ENCODE measurements around the gene HS6ST3.

The HS6ST3 gene

GRCh38 chr13:96214824-96215445 is 125.0 kb downstream of the HS6ST3 start:
- H3K9ac ChIP-seq (ENCODE audit: low read depth, low read length), result no peak overlapping the region
- no peak overlapping the region for H3K4me2 ChIP-seq (ENCODE audit: low read length)
- no peak overlapping the region for H3K4me3 ChIP-seq (ENCODE audit: low read length)
- no peaks in the 10 kb centered on the region for H3K4me1 ChIP-seq (ENCODE audit: control insufficient read depth, insufficient read depth, low read length)
- H3K36me3 ChIP-seq (ENCODE audit: insufficient read depth, low read length), result no peaks in the 10 kb centered on the region
- H3K9me3 ChIP-seq (replicated peaks; ENCODE audit: low read length), result no peaks in the 10 kb centered on the region
- no peaks in the 10 kb centered on the region for H3K27me3 ChIP-seq (ENCODE audit: control insufficient read depth, insufficient read depth, low read length)

- H3K4me3 ChIP-seq (ENCODE audit: low read length), result no peak overlapping the region
- H3K9ac ChIP-seq (ENCODE audit: low read depth, low read length), result no peak overlapping the region
- no peaks in the 10 kb centered on the region for H3K9me3 ChIP-seq (replicated peaks; ENCODE audit: low read length)
- no peak overlapping the region for H3K4me2 ChIP-seq (ENCODE audit: low read length)
- H3K36me3 ChIP-seq (ENCODE audit: insufficient read depth, low read length), result no peaks in the 10 kb centered on the region
- no peaks in the 10 kb centered on the region for H3K4me1 ChIP-seq (ENCODE audit: control insufficient read depth, insufficient read depth, low read length)
- H3K27me3 ChIP-seq (ENCODE audit: control insufficient read depth, insufficient read depth, low read length), result no peaks in the 10 kb centered on the region
Measured at GRCh38 chr13:96216543-96216942, 126.6 kb downstream of the HS6ST3 start.

GRCh38 chr13:96218475-96218874 is 128.6 kb downstream of the HS6ST3 start:
- Histone ChIP-seq H3K9me3 (replicated peaks; ENCODE audit: low read length) (no peaks in the 10 kb centered on the region), H3K4me2 (ENCODE audit: low read length) (no peak overlapping the region), H3K27me3 (ENCODE audit: control insufficient read depth, insufficient read depth, low read length) (no peaks in the 10 kb centered on the region), H3K9ac (ENCODE audit: low read depth, low read length) (no peak overlapping the region), H3K36me3 (ENCODE audit: insufficient read depth, low read length) (no peaks in the 10 kb centered on the region), H3K4me1 (ENCODE audit: control insufficient read depth, insufficient read depth, low read length) (peaks cover 2% of the 10 kb centered on the region), H3K4me3 (ENCODE audit: low read length) (no peak overlapping the region)

DNA sequence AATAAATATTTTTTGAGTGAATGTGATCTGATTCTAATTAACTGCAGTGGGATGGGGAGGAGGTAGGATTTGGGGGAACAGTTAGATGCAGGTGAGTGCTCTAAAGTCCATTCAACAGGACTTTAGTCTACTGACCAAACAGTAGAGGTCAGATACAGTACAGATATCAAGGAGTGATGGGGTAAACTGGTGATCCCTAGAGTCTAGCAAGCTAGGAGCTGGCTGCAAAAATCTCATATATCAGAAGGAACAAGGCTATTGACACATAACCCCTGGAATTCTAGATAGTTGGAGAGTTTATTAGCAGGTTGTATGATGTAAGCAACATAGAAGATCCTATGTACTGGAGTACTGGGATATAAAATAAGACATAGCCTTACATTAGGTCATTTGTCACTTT is 131.6 kb downstream of the HS6ST3 start:
- H3K9me3 ChIP-seq (replicated peaks; ENCODE audit: low read length), result no peaks in the 10 kb centered on the region

DNA sequence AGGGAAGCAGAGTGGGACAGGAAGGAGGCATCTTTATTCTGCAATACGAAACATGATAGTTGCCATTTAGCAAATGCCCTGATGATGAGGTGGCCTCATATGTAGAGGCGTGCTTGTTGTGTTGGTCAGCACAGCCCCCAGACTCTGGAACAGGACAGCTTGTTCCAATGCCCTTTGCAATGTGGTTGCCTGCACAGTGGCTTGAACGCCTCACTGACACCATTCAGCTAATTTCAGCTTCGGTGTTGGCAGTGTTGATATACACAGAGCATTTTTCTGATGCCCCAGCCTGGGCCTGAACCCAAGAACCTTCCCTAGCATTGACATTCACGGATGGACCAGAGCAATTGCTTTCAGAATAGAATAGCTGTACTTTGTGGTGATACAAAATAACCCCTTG is 133.3 kb downstream of the HS6ST3 start:
- H3K9ac ChIP-seq (ENCODE audit: low read depth, low read length), result no peak overlapping the region
- no peak overlapping the region for H3K4me2 ChIP-seq (ENCODE audit: low read length)
- no peaks in the 10 kb centered on the region for H3K27me3 ChIP-seq (ENCODE audit: control insufficient read depth, insufficient read depth, low read length)
- H3K9me3 ChIP-seq (replicated peaks; ENCODE audit: low read length), result no peaks in the 10 kb centered on the region
- peaks cover 8% of the 10 kb centered on the region for H3K4me1 ChIP-seq (ENCODE audit: control insufficient read depth, insufficient read depth, low read length)
- H3K36me3 ChIP-seq (ENCODE audit: insufficient read depth, low read length), result no peaks in the 10 kb centered on the region
- H3K4me3 ChIP-seq (ENCODE audit: low read length), result no peak overlapping the region

More for the DNA sequence above, 131.6 kb downstream of the HS6ST3 start:
- H3K27me3 ChIP-seq (ENCODE audit: control insufficient read depth, insufficient read depth, low read length), result no peaks in the 10 kb centered on the region
- peaks cover 8% of the 10 kb centered on the region for H3K4me1 ChIP-seq (ENCODE audit: control insufficient read depth, insufficient read depth, low read length)
- H3K36me3 ChIP-seq (ENCODE audit: insufficient read depth, low read length), result no peaks in the 10 kb centered on the region
- no peak overlapping the region for H3K4me2 ChIP-seq (ENCODE audit: low read length)
- no peak overlapping the region for H3K9ac ChIP-seq (ENCODE audit: low read depth, low read length)
- H3K4me3 ChIP-seq (ENCODE audit: low read length), result no peak overlapping the region

GRCh38 chr13:96229356-96229755 is 139.4 kb downstream of the HS6ST3 start:
- Histone ChIP-seq H3K4me3 (ENCODE audit: low read length) (no peak overlapping the region), H3K9me3 (replicated peaks; ENCODE audit: low read length) (no peaks in the 10 kb centered on the region)

GRCh38 chr13:96238241-96238640 is 148.3 kb downstream of the HS6ST3 start:
- Histone ChIP-seq H3K4me1 (ENCODE audit: control insufficient read depth, insufficient read depth, low read length) (no peaks in the 10 kb centered on the region), H3K36me3 (ENCODE audit: insufficient read depth, low read length) (no peaks in the 10 kb centered on the region), H3K9ac (ENCODE audit: low read depth, low read length) (no peak overlapping the region), H3K4me2 (ENCODE audit: low read length) (no peak overlapping the region), H3K9me3 (replicated peaks; ENCODE audit: low read length) (no peaks in the 10 kb centered on the region), H3K27me3 (ENCODE audit: control insufficient read depth, insufficient read depth, low read length) (no peaks in the 10 kb centered on the region), H3K4me3 (ENCODE audit: low read length) (no peak overlapping the region)

More at GRCh38 chr13:96229356-96229755, 139.4 kb downstream of the HS6ST3 start:
- Histone ChIP-seq H3K4me1 (ENCODE audit: control insufficient read depth, insufficient read depth, low read length) (no peaks in the 10 kb centered on the region), H3K9ac (ENCODE audit: low read depth, low read length) (no peak overlapping the region), H3K36me3 (ENCODE audit: insufficient read depth, low read length) (no peaks in the 10 kb centered on the region), H3K27me3 (ENCODE audit: control insufficient read depth, insufficient read depth, low read length) (no peaks in the 10 kb centered on the region), H3K4me2 (ENCODE audit: low read length) (no peak overlapping the region)

- Histone ChIP-seq H3K9me3 (replicated peaks; ENCODE audit: low read length) (no peaks in the 10 kb centered on the region), H3K36me3 (ENCODE audit: insufficient read depth, low read length) (no peaks in the 10 kb centered on the region), H3K4me2 (ENCODE audit: low read length) (no peak overlapping the region), H3K4me1 (ENCODE audit: control insufficient read depth, insufficient read depth, low read length) (no peaks in the 10 kb centered on the region), H3K4me3 (ENCODE audit: low read length) (no peak overlapping the region), H3K9ac (ENCODE audit: low read depth, low read length) (no peak overlapping the region), H3K27me3 (ENCODE audit: control insufficient read depth, insufficient read depth, low read length) (no peaks in the 10 kb centered on the region)
Measured at GRCh38 chr13:96238861-96239260, 149.0 kb downstream of the HS6ST3 start.

- no peaks in the 10 kb centered on the region for H3K4me1 ChIP-seq (ENCODE audit: control insufficient read depth, insufficient read depth, low read length)
- no peak overlapping the region for H3K4me2 ChIP-seq (ENCODE audit: low read length)
- H3K27me3 ChIP-seq (ENCODE audit: control insufficient read depth, insufficient read depth, low read length), result no peaks in the 10 kb centered on the region
- no peak overlapping the region for H3K4me3 ChIP-seq (ENCODE audit: low read length)
- no peak overlapping the region for H3K9ac ChIP-seq (ENCODE audit: low read depth, low read length)
- no peaks in the 10 kb centered on the region for H3K9me3 ChIP-seq (replicated peaks; ENCODE audit: low read length)
- H3K36me3 ChIP-seq (ENCODE audit: insufficient read depth, low read length), result no peaks in the 10 kb centered on the region
Measured at GRCh38 chr13:96243376-96243775, 153.5 kb downstream of the HS6ST3 start.

DNA sequence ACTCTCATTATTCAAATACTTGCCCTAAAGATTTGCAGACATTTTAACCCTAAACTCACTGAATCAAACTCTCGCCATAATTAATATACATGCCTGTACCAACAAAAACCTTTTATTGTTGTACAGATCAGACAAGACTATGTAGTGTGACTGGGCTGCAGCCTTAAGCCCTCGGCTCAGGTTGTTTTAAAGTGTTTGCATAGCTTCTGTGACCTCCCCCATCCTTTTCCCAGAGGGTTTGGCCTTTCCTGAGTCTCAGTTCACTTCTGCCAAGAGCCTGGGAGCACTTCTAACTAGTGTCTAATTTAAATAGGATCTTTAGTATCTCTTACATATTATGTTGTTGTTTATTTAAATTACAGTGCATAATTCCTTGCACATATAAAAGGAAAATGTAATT is 158.2 kb downstream of the HS6ST3 start:
- Histone ChIP-seq H3K27me3 (ENCODE audit: control insufficient read depth, insufficient read depth, low read length) (no peaks in the 10 kb centered on the region), H3K4me1 (ENCODE audit: control insufficient read depth, insufficient read depth, low read length) (no peaks in the 10 kb centered on the region), H3K9me3 (replicated peaks; ENCODE audit: low read length) (no peaks in the 10 kb centered on the region), H3K4me2 (ENCODE audit: low read length) (no peak overlapping the region), H3K9ac (ENCODE audit: low read depth, low read length) (no peak overlapping the region), H3K36me3 (ENCODE audit: insufficient read depth, low read length) (no peaks in the 10 kb centered on the region), H3K4me3 (ENCODE audit: low read length) (no peak overlapping the region)

GRCh38 chr13:96248996-96249395 is 159.1 kb downstream of the HS6ST3 start:
- Histone ChIP-seq H3K4me2 (ENCODE audit: low read length) (no peak overlapping the region), H3K9ac (ENCODE audit: low read depth, low read length) (no peak overlapping the region), H3K4me1 (ENCODE audit: control insufficient read depth, insufficient read depth, low read length) (no peaks in the 10 kb centered on the region), H3K27me3 (ENCODE audit: control insufficient read depth, insufficient read depth, low read length) (no peaks in the 10 kb centered on the region), H3K9me3 (replicated peaks; ENCODE audit: low read length) (no peaks in the 10 kb centered on the region), H3K4me3 (ENCODE audit: low read length) (no peak overlapping the region), H3K36me3 (ENCODE audit: insufficient read depth, low read length) (no peaks in the 10 kb centered on the region)

DNA sequence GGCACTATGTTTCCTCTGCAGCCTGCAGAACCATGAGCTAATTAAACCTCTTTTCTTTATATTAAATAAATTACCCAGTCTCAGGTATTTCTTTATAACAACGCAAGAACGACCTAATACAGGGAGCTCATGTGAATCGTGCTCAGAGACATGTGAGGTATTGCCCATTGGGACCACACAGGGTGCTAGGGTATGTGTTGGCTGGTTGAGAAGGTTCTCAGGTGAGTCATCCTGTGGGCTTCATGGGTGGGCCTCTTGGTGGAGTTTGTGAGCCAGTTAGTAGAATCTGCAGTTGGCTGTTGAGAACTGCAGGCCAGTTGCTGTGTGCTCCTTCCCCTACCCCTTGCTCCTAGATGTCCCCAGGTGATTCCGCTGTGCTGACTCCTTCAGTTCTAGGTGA is 163.0 kb downstream of the HS6ST3 start:
- Histone ChIP-seq H3K27me3 (ENCODE audit: control insufficient read depth, insufficient read depth, low read length) (no peaks in the 10 kb centered on the region), H3K9me3 (replicated peaks; ENCODE audit: low read length) (no peaks in the 10 kb centered on the region), H3K4me3 (ENCODE audit: low read length) (no peak overlapping the region), H3K4me2 (ENCODE audit: low read length) (no peak overlapping the region), H3K9ac (ENCODE audit: low read depth, low read length) (no peak overlapping the region), H3K4me1 (ENCODE audit: control insufficient read depth, insufficient read depth, low read length) (no peaks in the 10 kb centered on the region), H3K36me3 (ENCODE audit: insufficient read depth, low read length) (no peaks in the 10 kb centered on the region)
